CD4-positive, alpha-beta T cell treated with Interleukin-15 for 4 hours (primary cell): ENCODE measurements around the gene IL4.
"Not testable (repeated sequence)": the region's sequence is repeated elsewhere in the genome, so short reads cannot be mapped to it uniquely, and the experiment has no call there.

Experiments
- DNase-seq: peaks from one replicate; pipeline ENCODE4 v3.0.0-alpha.2; 2020; ENCODE audit warnings: low spot score

Gene IL4

DNA sequence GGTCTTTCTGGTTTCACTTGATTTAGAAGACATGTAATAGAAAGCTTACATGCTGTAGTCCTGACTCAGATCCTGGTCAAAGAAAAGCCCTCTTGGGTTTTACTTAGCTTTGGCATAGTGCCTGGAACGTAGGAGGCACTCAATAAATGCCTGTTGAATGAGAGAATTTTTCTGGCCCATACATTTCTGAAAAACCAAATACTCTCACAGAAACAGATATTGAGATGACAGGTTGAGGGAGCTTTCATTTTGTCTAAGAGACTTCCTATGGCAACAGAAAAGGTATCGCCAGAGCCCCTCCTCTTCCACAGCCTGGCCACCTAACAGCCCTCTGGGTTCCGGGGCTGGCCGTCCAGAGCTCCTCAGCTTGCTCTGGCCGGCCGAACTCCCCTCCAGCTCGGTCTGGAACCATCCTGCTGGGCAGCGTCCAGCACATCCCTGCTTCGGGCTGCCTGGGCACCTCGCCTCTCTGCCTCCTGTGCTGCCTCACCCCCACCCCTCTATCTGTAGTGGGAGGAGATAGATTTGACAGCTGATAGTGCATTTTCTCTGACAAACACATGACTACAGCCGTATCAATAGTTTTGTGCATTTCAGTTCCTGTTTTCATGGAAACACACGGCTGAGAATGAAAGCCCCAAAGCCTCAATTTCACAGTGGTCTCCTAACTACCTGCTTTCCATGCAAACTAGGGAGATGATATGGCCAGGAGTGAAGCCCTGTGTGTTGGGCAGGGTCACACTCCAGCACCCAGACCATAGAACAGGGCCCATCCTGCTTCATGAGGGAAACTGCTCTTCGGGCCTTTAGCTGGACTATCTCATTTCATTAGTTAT is 1.1 kb downstream of the IL4 start:
- DNase-seq = no peak

DNA sequence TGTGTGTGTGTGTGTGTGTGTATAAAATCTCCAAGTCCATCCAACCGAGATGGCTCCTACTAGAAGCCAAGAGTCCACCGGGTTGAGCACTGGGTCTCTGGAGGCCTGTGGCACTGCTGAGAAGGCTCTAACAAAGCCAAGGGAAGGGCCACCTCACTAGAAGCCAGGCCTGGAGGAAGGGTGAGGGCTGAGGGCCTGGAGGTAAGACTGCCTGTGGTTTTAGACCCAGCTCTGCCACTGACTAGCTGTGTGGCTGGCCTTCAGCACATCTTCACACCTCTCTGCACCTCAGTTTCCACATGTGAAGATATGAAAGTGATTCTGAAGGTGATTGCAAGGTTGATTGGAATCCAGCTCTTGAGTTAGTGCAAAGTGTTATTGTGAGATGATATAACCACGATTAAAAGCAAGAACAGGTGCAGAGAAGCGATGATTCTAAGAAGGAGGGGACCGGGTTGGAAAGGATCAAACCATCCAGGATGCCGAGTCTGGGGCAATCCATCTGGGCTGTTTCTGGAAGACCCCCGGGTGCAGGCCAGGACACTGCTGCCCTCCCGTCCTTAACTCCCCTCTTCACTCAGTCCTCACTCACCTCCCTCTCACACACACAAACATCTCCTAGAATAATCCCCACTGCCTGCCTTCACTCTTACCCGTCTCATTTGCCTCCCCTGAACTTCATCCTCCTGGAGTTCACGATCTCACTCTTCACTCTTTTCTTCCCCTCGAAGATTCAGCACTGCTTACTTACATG is 2.3 kb downstream of the IL4 start:
- no peak for DNase-seq

DNA sequence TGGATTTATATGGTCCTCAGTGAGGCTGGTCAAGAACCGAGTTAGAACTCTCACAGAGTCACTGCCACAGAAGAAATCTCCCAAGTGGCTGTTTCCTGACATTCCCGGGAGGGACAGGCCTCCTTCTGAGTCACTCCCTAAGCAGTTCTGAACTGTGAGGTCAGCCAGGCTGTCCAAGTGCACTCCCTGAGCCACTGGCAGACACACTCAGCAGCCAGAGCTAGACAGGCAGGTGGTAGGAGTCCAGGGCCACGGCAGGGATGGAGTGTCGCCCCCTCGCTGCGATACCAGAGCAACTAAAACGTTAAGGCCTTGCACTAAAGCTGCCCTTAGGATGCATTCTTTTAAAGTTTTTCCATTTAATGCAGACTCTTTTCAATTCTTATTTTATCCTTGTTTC is 3.4 kb downstream of the IL4 start:
- no peak for DNase-seq

DNA sequence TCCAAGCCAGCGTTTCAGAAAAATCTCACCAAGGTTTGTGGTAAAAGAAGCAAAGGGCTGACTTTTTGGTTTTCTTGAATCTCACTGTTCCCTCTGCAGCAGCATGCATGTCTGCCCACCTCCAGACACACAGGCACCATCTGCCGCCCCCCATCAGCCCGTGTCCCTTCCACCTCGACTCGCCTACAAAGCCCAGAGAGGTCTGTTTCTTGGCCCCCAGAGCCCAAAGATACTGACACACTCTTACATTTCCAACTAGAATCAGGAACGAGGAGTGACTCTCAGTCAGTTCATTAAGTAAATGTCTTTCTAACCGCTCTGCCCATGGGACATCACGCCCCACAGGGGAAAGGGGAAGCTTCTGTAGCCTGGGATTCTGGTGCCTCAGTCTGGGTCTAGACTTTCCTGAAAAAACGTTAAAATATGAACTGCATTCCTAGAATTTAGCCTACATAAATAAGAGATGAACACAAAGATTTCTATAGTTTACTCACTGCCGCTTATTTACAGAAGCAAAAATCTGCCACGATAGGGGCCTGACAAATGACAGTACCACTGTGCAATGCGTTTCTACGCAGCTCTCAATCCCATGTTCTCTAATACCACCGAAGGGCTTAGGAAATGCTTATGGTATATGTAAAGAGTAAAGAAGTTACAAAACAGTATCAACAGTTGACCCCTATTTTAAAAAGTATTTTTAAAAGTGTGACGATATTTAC is 4.1 kb downstream of the IL4 start:
- no peak for DNase-seq

DNA sequence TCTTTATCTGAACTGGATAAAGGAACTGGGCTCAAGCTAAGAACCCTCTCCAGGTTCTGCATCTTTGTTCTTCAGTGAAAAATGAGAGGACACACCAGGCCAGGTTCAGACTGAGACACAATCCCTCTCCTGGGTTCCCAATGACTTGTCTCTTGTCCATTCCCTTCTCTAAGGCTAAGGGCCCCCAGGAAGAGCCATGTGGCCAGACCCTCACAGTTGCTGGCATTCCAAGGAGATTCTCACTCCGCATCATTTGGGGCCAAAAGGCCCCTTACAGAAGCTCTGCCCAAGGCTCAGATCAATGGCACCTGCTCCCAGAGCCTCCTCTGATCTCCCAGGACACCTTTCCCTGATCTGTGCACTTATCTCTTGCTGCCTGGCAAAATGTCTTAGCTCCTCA is 4.9 kb downstream of the IL4 start:
- no peak for DNase-seq

DNA sequence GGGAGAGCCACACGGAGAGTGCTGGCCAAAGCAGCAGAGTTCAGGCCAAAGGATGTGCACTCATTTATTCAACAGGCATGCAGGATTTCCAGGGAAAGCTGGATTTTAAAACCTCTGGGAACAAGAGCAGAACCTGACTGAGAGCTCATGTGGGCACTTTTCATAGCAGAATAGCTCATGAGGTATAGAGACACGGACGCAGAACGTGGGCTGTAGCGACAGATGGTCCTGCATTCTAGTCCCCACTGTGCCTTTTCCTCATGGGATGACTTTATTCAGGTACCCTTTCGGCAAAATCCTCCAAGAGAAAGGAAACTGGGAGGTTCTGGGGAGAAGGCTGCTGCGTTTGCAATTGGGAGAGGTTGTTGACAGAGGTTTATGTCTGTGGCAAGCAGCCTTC is 5.4 kb downstream of the IL4 start:
- no peak for DNase-seq

DNA sequence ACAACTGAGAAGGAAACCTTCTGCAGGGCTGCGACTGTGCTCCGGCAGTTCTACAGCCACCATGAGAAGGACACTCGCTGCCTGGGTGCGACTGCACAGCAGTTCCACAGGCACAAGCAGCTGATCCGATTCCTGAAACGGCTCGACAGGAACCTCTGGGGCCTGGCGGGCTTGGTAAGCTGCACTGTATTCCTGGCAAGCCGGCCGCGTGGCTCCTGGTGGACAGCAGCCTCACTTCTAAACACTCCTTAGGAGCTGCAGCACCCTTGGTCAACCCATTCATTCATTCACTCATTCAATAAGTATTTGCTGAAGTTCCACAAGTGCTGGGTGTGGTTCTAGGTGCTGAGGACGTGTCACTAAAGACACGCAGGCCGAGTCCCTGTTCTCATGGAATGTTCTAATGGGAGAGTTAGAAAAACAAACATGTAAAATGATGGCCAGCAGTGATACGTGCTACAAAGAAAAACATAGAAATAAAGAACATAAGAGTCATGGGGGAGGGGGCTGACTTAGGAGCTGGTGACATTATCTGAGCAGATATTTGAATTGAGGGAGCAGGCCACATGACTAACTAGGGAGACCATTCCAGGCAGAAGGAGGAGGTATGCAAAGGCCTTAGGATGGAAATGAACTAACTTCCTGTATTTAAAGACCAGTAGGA is 6.1 kb downstream of the IL4 start:
- no peak for DNase-seq

DNA sequence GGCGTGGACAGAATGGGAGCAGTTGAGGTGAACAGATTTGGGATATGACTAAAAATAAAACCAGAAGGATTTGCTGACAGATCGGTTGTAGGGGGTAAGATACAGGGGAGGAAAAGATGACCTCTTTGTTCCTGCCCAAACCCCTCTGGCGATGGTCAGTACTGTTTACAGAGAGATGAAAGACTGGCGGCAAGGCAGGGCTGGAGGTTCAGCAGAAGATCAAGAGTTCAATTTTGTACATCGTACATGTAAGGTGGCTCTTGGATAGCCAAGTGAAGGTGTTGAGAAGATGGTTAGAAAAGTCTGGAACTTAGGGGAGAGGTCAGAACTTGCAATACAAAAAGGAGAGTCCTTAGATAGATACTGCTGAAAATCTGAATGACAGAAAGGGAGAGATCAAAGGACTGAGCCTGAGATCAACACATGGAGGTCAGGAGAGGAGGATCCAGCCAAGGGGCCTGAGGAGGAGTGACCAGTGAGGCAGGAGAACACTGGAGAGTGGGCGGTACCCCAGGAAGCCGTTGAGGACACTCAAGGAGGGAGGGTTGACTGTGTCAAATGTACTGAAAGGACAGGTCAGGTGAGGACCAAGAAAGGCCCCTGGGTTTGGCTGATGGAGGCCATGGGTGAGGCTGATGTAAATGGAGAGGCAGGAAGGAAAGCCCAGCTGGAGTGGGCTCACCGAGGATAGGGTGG is 7.1 kb downstream of the IL4 start:
- DNase-seq = no peak

DNA sequence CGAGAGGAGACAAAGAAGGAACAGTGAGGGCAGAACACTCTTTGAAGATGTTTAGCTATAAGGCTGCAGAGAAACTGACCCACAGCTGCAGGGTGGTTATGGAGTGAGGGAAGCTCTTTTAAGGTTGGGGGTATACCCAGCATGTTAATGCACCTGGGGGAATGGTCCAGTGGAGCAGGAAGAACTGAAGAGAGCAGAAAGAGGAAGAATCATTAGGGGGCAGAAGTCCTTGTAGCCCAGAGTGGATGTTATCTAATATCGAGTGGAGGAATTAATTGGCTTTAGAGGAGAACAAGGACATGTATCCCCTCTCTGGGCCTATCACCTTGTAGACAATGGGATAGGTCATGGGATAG is 7.7 kb downstream of the IL4 start:
- no peak for DNase-seq

DNA sequence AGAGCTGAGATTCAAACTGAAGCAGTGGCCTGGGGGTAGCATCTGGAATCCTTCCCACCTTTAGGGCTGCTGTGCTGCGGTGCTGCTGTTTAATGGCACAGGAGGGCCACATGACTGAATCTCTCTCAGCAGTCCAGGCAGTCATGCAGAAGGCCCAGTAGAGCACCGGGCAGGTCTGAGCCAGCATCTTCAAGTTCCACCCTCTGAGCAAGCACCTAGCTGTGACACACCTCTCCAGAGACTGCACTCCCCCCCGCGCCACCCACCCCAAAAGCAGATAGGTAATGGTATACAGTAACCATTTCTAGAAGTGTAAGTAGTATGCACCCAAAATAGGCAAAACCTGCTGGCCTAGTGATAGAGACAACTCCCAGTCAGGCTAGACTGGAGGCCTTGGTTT is 8.2 kb downstream of the IL4 start:
- DNase-seq = no peak

DNA sequence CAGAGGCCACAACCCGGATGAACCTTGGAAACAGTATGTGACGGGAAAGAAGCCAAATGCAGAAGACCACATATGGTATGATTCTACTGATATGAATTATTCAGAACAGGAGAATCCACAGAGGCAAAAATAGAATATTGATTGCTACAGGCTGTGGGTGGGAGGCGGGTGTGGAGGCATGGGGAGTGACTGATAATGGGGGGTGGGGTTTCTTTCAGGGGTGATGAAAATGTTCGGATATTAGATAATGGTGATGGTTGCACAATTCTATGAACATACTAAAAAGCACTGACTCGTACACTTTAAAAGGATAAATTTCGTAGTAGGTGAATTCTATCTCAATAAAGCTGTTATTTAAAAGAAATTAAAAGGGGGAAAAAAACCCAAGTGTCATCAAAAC is 10.7 kb downstream of the IL4 start:
- no peak for DNase-seq

DNA sequence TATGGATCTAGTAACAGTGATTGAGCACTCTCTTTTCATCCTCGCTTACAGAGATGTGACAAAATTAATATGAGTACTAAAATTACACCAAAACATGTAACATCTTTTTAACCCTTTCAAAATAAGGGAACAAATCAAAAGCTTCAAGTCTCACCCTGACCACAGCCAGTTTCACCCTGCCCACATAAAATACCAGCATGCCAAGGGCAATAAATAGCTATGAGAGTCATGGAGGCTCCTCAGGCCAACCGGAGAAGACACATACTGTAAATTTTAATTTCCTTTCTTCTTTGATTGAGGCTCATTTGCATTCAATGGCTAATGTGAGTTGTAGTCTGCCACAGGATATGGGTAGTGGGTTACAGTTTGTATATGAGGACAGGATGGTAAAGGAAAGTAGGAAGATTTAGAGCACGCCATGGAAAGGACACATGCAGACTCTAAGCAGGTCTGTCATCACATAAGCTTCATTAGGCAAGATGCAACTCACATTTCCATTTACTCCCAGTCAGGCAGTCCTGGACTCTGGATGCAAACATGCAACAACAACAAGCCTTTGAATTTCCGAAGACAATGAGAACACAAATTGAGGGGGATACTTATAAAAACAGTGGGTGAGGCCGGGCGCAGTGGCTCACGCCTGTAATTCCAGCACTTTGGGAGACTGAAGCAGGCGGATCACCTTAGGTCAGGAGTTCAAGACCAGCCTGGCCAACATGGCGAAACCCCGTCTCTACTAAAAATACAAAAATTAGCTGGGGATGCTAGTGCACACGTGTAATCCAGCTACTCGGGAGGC is 11.3 kb downstream of the IL4 start:
- DNase-seq = no peak

DNA sequence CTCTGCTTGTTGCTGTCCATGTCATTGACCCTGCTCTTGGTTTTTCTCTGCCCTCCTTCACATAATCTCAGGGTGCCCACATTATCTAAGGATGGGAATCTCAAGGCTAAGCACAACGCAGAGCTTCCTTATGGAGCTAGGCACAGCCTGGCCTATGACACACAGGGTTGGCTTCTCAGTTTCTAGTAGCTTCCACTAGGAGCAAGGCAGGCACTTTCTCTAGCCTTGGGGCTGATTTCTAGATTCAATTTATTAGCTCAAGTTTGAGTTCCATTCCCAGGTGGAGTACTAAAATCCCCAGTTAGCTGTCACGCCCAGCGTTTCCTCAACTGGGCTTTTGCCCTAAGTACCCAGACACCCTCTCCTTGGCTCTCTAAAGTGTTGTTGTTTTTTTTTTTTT is 12.4 kb downstream of the IL4 start:
- no peak for DNase-seq

DNA sequence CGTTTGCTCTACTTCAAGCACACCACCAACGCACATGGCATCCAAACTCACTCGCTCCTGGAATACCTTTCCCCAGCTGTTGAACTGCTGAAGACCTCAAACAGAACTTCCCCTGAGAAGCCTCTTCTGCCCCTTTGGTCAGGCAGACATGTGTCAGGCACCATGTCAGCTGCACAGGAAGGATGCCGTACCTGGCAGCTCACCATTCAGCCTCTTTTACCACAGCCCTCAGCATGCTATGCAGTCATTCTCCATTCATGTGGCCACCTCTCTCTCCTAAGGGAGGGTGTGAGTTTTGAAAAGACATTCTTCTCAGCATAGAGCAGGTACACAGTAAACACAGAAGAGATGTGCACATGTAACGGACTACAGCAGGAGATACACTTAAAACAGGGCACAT is 14.2 kb downstream of the IL4 start:
- DNase-seq = peak; percentile 43

DNA sequence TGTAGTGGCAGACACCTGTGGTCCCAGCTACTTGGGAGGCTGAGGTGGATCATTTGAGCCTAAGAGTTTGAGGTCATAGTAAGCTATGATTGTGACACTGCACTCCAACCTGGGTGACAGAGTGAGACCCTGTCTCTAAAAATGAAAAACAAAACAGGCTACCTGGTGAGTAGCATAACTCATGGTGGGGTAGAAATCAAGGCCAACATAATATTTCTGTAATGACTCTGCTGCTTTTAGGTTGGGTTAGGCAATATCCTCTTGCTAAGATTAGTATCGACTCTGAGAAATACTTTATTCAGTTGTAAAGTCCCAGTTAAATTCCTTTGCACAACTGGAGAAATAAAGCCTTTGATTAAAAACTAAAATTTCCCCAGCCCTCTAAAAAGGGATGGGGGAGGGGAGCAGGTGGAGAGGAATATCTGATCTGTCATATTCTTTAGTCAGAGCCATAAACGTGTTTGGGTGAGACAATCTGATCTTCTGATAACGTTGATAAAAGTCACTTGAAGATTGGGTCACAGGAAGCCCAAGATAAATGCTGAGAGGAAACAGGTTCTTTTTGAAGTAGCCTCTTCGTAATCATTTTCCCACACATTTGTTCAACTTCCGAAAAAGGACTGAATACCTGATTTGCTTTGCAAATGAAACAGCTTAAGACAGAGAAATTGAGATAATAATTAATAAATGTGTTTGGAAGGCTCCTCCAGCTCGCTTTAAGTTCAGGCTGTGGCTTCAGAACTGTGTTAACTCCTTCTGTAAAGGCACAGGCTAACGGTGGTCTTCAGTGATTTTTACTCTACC is 14.9 kb downstream of the IL4 start:
- peak; percentile 43 for DNase-seq

DNA sequence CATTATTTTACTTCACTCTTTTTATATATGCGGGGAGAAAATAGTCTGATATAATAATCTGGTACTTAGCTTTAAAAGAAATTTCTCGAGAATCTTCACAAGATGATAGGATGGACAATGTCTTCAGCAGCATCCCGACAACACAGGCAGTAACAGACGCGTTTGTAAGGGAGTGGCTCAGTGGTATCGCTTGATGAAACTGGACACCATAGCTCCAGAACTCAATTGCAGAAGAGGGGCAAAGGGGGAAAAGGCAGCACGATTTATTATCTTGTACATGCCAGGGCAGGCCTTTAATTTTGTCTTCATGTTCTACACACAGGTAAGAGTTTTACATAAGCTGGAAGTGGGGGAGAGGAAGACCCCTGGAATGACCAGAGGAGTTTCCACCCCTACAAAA is 15.7 kb downstream of the IL4 start:
- DNase-seq = no peak

DNA sequence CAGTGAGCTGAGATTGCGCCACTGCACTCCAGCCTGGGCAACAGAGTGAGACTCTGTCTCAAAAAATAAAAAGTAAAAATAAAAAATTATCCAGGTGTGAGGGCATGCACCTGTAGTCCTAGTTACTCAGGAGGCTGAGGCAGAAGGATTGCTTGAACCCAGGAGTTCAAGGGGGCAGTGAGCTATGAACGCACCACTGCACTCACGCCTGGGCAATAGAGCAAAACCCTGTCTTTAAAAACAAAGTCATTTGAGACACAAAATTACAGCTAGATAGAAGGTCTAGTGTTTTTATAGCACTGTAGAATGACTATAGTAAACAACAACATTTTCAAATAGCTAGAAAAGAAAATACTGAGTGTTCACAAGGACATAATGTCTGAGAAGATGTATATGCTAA is 16.4 kb downstream of the IL4 start:
- no peak for DNase-seq

DNA sequence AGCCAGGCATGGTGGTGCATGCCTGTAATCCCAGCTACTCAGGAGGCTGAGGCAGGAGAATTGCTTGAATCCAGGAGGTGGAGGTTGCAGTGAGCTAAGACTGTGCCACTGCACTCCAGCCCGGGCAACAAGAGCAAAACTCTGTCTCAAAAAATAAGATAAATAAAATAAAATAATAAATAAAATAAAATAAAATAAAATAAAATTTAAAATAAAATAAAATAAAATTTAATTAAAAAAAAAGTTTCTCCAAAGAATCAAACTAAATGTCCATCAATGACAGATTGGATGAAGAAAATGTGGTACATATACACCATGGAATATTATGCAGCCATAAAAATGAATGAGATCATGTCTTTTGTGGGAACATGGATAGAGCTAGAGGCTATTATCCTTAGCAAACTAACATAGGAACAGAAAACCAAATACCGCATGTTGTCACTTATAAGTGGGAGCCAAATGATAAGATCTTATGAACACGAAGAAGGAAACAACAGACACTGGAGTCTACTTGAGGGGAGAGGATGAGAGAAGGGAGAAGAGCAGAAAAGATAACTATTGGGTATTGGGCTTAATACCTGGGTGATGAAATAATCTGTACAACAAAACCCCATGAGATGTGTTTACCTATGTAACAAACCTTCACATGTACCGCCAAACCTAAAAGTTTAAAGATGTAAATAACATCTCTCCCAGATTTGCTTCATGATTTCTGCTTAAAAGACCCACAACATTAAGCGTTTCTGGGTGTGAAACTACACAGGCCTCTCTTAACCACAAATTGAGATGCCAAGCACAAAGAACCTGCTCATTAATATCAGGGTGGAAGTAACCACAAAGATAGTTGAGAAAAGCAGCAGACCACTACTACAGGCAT is 18.2 kb downstream of the IL4 start:
- not testable (repeated sequence) for DNase-seq

DNA sequence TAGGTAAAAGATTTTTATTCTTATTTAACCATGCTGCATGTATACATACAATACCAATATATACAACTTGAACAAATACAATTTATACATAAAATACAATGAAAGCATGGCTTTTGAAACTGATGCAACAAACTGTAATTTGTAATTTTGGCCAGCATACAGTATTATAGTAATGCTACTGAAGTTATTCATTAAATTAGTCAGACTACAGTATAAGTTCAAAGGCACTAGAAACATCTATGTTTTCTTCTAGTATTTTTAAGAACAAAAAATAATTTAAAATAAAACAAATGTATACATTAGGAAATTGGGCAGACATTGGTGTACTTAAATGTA is 18.8 kb downstream of the IL4 start:
- DNase-seq = no peak
